SK-N-MC (cell line): ENCODE data around the gene MYZAP.

ENCODE experiments used
- EZH2 ChIP-seq: fragments of 200-600 bp; sonication (generic); IDR thresholded peaks from one replicate; pipeline ENCODE4 v1.6.1; 2017; ENCODE audit warnings: antibody characterized with exemption
- FOXP2 ChIP-seq: optimal IDR thresholded peaks from 2 replicates; pipeline ENCODE3; 2011; ENCODE audit warnings: mild to moderate bottlenecking, moderate library complexity; ENCODE audit not compliant: insufficient read depth; ENCODE audit errors: extremely low read length, control extremely low read depth

DNA sequence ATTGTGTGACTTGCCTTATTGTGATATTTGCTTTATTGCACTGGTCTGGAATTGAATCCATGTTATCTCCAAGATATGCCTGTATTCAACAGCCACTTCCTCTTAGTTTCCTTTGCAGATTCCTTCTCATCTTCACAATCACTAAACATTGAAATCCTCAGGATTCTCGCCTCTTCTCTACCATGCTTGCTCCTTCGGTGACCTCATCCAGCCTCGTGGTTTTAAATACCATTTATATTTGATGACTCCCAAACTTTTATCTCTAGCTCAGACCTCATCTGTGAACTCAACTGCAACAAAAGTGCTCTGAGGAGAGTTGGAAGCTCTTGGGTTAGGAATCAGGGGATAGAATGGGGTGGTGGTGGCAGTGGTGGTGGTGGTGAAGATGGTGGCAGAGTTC lies 134.7 kb downstream of the MYZAP start:
- TF ChIP-seq EZH2 (no peak), FOXP2 (no peak)
